HepG2 (cell line): ENCODE data around the gene TRDN. TPM values are rescaled to one million over a fixed set of nuclear protein-coding genes. Genes with fewer than 3 reads are reported as not detected.

Source experiments
- DR1 ChIP-seq: sonication (generic); formaldehyde crosslinking; IDR thresholded peaks from 2 replicates; pipeline ENCODE4 v1.8.0; 2021; ENCODE audit warnings: mild to moderate bottlenecking, missing genetic modification reagents, inconsistent platforms
- FOXA3 ChIP-seq: IDR thresholded peaks from 2 replicates; pipeline ENCODE4 v1.6.1; 2016; ENCODE audit warnings: missing genetic modification reagents, missing compliant biosample characterization
- FOXM1 ChIP-seq: sonication (generic); formaldehyde crosslinking; IDR thresholded peaks from 2 replicates; pipeline ENCODE4 v1.5.0; 2020; ENCODE audit warnings: missing genetic modification reagents
- HINFP ChIP-seq: sonication (generic); formaldehyde crosslinking; IDR thresholded peaks from 2 replicates; pipeline ENCODE4 v1.4.0; 2020; ENCODE audit warnings: low read depth, mild to moderate bottlenecking, missing genetic modification reagents
- HNF1B ChIP-seq: sonication (generic); formaldehyde crosslinking; IDR thresholded peaks from 2 replicates; pipeline ENCODE4 v1.5.1; 2020; ENCODE audit warnings: mild to moderate bottlenecking, moderate library complexity, missing genetic modification reagents
- HNF4A ChIP-seq: sonication (generic); formaldehyde crosslinking; IDR thresholded peaks from 2 replicates; pipeline ENCODE4 v1.4.0; 2020; ENCODE audit warnings: missing genetic modification reagents
- ISX ChIP-seq: sonication (generic); formaldehyde crosslinking; conservative IDR thresholded peaks from 2 replicates; pipeline ENCODE4 v1.5.0; 2020; ENCODE audit warnings: missing genetic modification reagents
- KLF16 ChIP-seq, 2 experiments: sonication (generic) in 1 of 2; formaldehyde crosslinking in 1 of 2; IDR thresholded peaks; 2 replicates each; pipeline versions ENCODE4 v1.6.1 to v1.8.0; 2016 to 2023; ENCODE audit warnings: missing genetic modification reagents in 2 of 2, missing compliant biosample characterization in 1 of 2
- MAFF ChIP-seq: IDR thresholded peaks from 2 replicates; pipeline ENCODE4 v1.6.1; 2011; ENCODE audit warnings: low read depth, low read length, improper control_type of control experiment
- MED8 ChIP-seq: sonication (generic); formaldehyde crosslinking; IDR thresholded peaks from 2 replicates; pipeline ENCODE4 v1.8.1; 2023; ENCODE audit warnings: mild to moderate bottlenecking, missing genetic modification reagents; ENCODE audit not compliant: insufficient replicate concordance
- MEIS2 ChIP-seq: sonication (generic); formaldehyde crosslinking; IDR thresholded peaks from 2 replicates; pipeline ENCODE4 v1.9.0; 2021; ENCODE audit warnings: mild to moderate bottlenecking, missing genetic modification reagents
- MIXL1 ChIP-seq: IDR thresholded peaks from 2 replicates; pipeline ENCODE4 v1.6.1; 2016
- ONECUT2 ChIP-seq: sonication (generic); formaldehyde crosslinking; IDR thresholded peaks from 2 replicates; pipeline ENCODE4 v1.4.0; 2020; ENCODE audit warnings: missing genetic modification reagents
- PAXIP1 ChIP-seq: sonication (generic); formaldehyde crosslinking; conservative IDR thresholded peaks from 2 replicates; pipeline ENCODE4 v1.4.0; 2020; ENCODE audit warnings: mild to moderate bottlenecking, missing genetic modification reagents, moderate library complexity
- PRMT3 ChIP-seq: sonication (generic); formaldehyde crosslinking; IDR thresholded peaks from 2 replicates; pipeline ENCODE4 v1.8.1; 2022; ENCODE audit warnings: low read depth, mild to moderate bottlenecking, moderate library complexity, missing genetic modification reagents, borderline replicate concordance
- SMC3 ChIP-seq: IDR thresholded peaks from 2 replicates; pipeline ENCODE4 v1.6.1; 2011; ENCODE audit warnings: low read length, improper control_type of control experiment
- ZMAT5 ChIP-seq: sonication (generic); formaldehyde crosslinking; IDR thresholded peaks from 2 replicates; pipeline ENCODE4 v1.5.0; 2020; ENCODE audit warnings: mild to moderate bottlenecking, low read depth, missing genetic modification reagents, borderline replicate concordance
- ZMYM4 ChIP-seq: sonication (generic); formaldehyde crosslinking; IDR thresholded peaks from 2 replicates; pipeline ENCODE4 v1.8.1; 2023; ENCODE audit warnings: mild to moderate bottlenecking, missing genetic modification reagents
- ZNF549 ChIP-seq: sonication (generic); formaldehyde crosslinking; IDR thresholded peaks from 2 replicates; pipeline ENCODE4 v1.5.0; 2020; ENCODE audit warnings: missing genetic modification reagents
- polyA plus RNA-seq, 8 experiments: library from polyadenylated mRNA; depleted of rRNA in 3 of 8; stranded (reverse) in 7 of 8; unstranded in 1 of 8; fragments of >200 nt; fragmentation: Illumina TruSeq in 4 of 8; extraction: Trizol in 4 of 8; gene quantifications; 2 replicates each; pipeline versions ENCODE4 v1.2.1 to v1.2.3, GENCODE V29; 2011 to 2016; ENCODE audit warnings: low read depth in 4 of 8, missing spikeins in 1 of 8, mixed read lengths in 1 of 8; ENCODE audit not compliant: insufficient read depth in 1 of 8
- total RNA-seq, 5 experiments: library from RNA; depleted of rRNA; stranded (reverse); fragments of >200 nt; fragmentation: Illumina TruSeq; extraction: Trizol; gene quantifications; 2 replicates each; pipeline ENCODE4 v1.2.3, GENCODE V29; 2016; ENCODE audit warnings: low read depth in 1 of 5
- TF ChIP-seq, protein P1 (sequence below), 2 experiments: sonication (generic) in 1 of 2; formaldehyde crosslinking in 1 of 2; IDR thresholded peaks; 2 replicates each; pipeline versions ENCODE4 v1.5.1 to v1.6.1; 2011 to 2020; ENCODE audit warnings: borderline replicate concordance in 1 of 2, low read depth in 1 of 2, low read length in 1 of 2, mild to moderate bottlenecking in 1 of 2, missing genetic modification reagents in 1 of 2, moderate library complexity in 1 of 2

Gene TRDN
- total and polyA plus RNA-seq, 2 of the 13 experiments (the other 11 are each of a cell fraction or from before 2014, with no cell fraction given) = not detected

DNA sequence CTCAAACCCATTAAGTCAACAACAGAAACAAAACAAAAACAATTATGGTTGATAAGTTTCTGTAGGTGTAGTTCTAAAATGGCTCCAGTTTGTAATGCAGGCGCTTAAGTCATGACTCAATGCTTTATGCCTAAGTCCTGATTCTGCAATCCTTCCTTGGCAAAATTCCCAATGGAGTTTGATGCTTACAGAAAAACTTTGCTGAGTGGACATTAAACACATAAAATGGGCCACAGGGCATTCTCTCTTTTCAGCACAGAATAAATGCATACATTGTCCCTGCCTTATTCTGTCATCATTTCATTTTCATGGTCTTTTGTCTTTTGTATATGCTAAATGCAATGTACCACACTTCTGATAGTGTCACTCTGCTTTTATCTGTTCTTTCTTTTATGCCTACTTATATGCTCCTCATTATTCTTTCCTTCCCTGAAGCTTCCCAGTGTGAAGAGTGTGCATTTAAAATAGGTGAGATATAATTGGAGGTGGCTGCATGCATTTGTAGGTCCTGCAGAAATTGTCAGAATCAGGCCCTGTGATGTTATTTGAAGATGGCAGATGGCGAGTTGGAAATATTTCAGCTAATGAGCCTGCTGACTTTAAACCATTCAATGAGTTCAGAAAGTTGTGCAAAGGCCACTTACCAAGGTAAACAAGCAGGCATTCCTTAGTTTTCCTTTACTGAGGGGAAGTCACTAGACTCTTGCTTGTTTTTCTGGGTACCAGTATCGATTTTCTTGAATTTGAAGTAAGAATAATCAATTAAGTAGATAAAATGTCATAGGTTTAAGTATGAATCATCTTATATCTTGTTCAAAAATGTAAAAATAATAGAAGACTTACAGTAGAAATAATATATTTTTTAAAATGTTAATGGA lies 313.1 kb downstream of the TRDN start (continued):
- no peak for TF ChIP-seq HINFP (CRISPR knock-in tag)
- 0 out of 2 replicates have a peak, but pooled peaks have one; percentile 25 for TF ChIP-seq MIXL1
- TF ChIP-seq KLF16 (CRISPR knock-in tag; IDR thresholded peaks at IDR 0.05) = no peak
- TF ChIP-seq ONECUT2 (CRISPR knock-in tag) = peak; percentile 62; the same call in 1 of the 2 replicates
- no peak for TF ChIP-seq DR1 (CRISPR knock-in tag)
- no peak for TF ChIP-seq MEIS2
- no peak for TF ChIP-seq HNF1B (CRISPR knock-in tag)
- TF ChIP-seq ZMAT5 = no peak
- no peak for TF ChIP-seq ISX (CRISPR knock-in tag)
- peak; percentile 11; the same call in 1 of the 2 replicates for TF ChIP-seq HNF4A
- TF ChIP-seq FOXM1 (CRISPR knock-in tag) = no peak
- TF ChIP-seq MAFF = peak; percentile 95
- TF ChIP-seq, protein P1, sequence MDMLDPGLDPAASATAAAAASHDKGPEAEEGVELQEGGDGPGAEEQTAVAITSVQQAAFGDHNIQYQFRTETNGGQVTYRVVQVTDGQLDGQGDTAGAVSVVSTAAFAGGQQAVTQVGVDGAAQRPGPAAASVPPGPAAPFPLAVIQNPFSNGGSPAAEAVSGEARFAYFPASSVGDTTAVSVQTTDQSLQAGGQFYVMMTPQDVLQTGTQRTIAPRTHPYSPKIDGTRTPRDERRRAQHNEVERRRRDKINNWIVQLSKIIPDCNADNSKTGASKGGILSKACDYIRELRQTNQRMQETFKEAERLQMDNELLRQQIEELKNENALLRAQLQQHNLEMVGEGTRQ (IDR thresholded peaks at IDR 0.05; ENCODE audit: low read depth, low read length) = no peak
- TF ChIP-seq, protein P1 (CRISPR knock-in tag; IDR thresholded peaks at IDR 0.05; ENCODE audit: borderline replicate concordance) = no peak
- TF ChIP-seq FOXA3 = peak; percentile 49; the same call in 1 of the 2 replicates
- TF ChIP-seq PRMT3 (CRISPR knock-in tag) = no peak
- no peak for TF ChIP-seq PAXIP1
- no peak for TF ChIP-seq ZNF549 (CRISPR knock-in tag)
- TF ChIP-seq MED8 (CRISPR knock-in tag) = no peak
- TF ChIP-seq ZMYM4 = no peak
- no peak for TF ChIP-seq SMC3
